Ovary (tissue), 3 donors: ENCODE measurements around the gene OR51B4.

Experiments
- CTCF ChIP-seq, 3 donors: fragments of 450-650 bp in 2 of 3; fragments of 200-600 bp in 1 of 3; IDR thresholded peaks; one replicate each; pipeline versions ENCODE4 v1.5.1 to v1.8.0; 2016 to 2022; ENCODE audit warnings: antibody characterized with exemption in 3 of 3, mild to moderate bottlenecking in 1 of 3
- POLR2A ChIP-seq: fragments of 450-650 bp; IDR thresholded peaks from one replicate; pipeline ENCODE4 v1.6.1; 2017; ENCODE audit warnings: antibody characterized with exemption, mild to moderate bottlenecking, moderate library complexity
- donor health status: DM: no; HTN: no; CAD: no.

GRCh38 chr11:5339771-5340322 is 38.1 kb upstream of the OR51B4 start:
- no peak for TF ChIP-seq POLR2A
- TF ChIP-seq CTCF (IDR thresholded peaks at IDR 0.05) = no peak
